Stimulated activated CD8-positive, alpha-beta memory T cell treated with anti-CD3 and anti-CD28 coated beads, Interleukin-12 subunit alpha, Interleukin-12 subunit beta, amount 100 ng/mL, for 24 hours (primary cell): ENCODE results near the gene ADAM19.

Source experiments
- DNase-seq: peaks from one replicate; pipeline ENCODE4 v3.0.0-alpha.2; 2020; ENCODE audit errors: extremely low read depth

Gene ADAM19, protein sequence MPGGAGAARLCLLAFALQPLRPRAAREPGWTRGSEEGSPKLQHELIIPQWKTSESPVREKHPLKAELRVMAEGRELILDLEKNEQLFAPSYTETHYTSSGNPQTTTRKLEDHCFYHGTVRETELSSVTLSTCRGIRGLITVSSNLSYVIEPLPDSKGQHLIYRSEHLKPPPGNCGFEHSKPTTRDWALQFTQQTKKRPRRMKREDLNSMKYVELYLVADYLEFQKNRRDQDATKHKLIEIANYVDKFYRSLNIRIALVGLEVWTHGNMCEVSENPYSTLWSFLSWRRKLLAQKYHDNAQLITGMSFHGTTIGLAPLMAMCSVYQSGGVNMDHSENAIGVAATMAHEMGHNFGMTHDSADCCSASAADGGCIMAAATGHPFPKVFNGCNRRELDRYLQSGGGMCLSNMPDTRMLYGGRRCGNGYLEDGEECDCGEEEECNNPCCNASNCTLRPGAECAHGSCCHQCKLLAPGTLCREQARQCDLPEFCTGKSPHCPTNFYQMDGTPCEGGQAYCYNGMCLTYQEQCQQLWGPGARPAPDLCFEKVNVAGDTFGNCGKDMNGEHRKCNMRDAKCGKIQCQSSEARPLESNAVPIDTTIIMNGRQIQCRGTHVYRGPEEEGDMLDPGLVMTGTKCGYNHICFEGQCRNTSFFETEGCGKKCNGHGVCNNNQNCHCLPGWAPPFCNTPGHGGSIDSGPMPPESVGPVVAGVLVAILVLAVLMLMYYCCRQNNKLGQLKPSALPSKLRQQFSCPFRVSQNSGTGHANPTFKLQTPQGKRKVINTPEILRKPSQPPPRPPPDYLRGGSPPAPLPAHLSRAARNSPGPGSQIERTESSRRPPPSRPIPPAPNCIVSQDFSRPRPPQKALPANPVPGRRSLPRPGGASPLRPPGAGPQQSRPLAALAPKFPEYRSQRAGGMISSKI

DNA sequence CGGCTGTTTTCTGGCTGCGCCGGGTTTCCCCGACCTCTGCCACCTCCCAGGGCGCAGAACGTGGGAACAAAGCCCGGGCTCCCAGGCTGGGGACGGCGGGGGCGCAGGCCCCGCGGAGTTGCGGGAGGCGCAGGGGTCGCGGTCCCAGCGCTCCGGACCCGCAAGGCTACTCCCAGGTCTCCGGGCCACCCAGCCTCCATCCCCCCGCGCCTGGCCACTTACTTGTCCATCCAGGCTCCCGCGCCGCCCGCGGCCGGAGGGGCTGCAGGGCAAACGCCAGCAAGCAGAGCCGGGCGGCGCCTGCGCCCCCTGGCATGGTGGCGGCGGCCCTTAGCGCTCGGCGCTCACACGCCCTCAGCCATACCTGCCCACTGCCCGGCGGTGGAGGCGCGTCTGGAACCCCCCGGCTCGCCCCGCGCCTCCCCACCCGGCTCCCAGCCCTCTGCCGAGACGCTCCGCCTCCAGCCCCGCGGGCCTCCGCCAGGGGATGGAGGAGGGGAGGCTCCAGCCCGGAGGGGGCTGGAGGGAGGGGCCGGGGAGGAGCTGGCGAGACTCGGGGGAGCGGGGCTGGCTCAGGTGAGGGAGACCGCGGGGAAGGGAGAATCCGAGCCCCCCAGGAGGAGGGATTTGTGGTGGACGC, at the start of gene ADAM19:
Gene ADAM19, minus strand, starts transcription at position 395 of the 640 bp plus-strand sequence. Its CDS starts 79 bp downstream, at position 316.
- DNase-seq, result no peak

DNA sequence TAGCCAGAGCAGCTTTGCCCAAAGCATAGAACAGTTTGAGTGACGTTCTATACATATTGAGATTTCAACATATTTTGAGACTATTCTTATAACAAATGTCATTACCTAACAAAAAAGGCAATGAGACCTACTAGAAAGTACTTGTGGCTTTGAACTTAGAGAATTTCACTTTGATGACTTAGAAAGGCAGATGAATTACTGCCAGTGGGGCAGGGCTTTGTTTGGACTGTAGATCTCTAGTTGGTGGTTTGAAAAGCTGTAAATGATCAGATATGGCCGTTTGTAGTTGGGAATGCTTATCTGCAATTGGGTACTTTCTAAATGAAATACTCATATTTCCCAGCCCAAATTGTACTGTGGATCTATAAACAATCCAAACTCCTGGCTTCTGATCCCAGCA, 48.6 kb upstream of the ADAM19 start:
- DNase-seq, result no peak

DNA sequence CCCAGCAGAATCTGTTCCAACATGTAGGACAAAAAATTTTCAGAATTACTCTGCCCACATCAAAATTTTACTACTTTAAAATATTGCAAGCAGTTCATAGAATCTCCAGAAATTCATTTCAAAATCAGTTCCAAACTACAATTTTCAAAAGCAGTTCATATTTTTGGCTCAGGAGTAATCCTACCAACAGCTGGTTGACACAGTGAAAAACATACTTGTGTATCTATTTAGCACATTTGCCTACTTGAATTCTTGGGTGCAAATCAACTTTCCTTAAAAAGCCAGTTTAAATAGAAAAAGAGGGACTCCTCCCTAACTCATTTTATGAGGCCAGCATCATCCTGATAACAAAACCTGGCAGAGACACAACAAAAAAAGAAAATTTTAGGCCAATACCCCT, 45.2 kb upstream of the ADAM19 start:
- DNase-seq, result no peak

DNA sequence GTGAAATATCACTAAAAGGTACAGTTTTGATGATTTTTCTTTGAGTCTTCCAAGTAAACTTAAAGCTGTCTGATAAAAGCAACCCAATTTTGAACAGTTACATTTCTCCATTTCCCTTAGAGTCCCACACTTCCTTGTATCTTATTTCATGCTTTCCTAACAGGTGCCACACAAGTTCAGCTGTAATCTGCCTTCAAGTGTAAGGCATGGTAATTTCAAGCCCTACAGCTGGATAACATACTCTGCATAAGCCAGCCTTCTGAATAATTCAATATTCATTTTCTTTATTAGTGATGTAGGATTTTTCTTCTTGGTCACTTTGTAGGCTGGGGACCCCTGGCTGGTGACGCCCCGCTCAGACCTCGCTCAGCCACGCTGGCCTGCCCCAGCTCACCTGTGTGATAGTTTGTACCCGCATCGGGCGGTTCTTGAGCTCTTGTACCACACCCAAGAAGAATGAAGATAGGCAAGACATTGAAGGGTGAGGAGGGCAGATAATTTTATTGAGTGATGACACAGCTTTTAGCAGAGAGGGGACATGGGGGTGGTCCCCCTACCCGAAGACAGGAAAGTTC, 42.7 kb upstream of the ADAM19 start:
- no peak for DNase-seq

DNA sequence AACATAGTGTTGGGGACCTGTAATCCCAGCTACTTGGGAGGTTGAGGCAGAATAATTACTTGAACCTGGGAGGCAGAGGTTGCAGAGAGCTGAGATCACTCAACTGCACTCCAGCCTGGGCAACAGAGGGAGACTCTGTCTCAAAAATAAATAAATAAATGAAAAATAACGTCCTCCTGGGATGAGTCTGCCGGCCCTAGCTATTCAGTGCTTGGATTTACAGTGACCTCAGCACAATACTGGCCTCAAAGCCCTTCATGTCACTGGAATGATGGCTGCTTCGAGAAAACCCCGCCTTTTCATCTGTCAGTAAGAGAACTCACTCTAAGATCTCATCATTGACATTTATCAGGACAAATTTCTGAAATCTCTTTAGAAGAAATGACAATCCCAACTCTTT, 41.2 kb upstream of the ADAM19 start:
- DNase-seq, result no peak

DNA sequence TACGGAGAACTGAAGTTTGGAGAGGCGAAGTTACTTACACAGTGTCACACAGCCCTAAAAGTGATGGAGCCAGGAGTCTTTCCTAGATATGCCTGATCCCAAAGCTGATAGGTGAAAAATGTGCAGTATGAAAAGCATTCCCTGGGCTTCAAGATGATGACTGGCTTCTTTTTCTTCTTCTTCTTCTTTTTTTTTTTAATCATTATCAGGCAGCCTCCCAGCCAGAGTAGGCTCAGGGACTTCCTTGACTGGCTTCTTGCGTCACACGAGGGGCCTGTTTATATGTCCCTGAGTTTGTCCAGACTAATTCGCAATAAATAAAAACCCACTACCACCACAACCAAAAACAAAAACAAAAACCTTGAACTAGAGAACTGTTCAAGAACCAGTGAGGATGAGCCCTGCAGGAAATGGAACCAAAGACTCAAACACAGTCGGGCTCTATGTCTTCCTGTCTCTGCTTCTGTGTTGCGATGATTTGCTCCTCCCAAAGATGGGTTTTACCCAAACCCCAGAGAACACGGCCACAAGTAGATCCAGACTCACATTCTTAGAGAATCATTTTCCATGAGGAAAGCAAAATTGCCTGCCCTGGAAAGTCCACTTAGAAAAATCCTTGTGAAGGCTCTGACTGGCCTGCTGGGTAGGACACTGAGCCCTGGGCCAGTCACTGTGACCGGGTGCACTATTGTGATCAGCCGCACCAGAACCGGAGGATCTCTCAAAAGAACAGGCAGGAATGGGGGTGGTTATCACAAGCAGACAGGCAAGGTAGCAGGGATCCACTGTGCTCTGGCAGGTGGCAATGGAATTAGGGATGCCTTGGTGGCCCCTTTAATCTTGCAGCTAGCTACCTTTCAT, 38.0 kb upstream of the ADAM19 start:
- no peak for DNase-seq

DNA sequence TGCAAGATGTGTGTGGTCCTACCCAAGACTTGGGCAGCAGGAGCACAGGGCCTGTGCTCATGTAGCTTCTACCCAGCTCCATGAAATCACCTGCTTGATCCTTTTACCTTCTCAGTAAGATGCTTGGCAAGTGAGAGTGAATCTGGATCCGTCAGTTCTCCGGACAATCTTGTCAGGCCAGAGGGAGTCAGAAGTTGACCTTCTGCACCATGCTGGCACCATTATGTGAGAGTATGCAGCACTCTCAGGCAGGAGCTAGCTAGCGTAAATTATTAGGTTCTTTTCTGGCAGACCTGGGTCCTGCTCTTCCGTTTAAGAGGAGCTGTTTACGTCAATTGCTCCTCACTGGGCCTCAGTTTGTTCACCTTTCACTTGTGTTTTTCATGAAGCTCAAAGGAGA, 37.0 kb upstream of the ADAM19 start:
- DNase-seq, result no peak

DNA sequence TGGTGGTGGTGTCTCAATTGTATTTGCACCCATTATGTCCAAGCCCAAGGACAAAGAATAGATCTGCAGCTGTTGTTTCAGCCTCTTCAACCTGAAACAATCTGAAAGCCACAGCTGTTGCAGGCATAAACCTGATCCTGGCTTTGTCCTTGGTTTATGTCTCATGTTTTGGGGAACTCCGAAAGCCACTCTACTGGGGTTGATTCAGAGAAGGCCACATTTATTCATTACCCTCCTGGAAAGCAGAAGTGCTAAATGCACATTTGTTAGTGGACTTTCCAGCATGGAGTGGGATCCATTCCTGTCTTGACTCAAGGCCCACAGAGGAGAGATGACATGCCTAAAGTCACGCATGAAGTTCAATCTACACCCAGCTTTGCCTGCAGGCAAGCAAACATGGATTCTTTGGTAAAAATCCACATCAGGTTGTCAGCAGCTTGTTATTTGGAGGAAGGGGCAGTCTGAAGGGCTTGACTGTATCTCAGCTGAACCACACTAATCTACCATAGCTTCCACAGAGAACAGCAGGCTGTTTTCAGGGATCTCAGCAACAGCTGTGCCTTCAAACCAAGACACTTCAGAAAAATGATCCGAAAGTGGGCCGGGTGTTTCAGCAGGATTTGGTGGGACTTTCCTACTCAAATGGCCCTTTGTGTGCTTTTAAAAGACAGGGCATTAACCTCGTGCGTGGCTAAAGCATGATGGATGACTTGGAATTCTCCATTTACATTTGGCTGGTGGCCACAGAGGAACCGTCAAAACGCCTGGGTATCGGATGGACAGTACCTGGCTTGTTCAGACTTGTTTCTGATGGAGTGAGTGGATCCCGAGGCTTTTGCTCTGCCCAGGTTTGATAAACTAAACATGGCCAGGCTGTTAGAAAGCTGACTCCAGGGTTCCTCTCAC, 36.2 kb upstream of the ADAM19 start:
- DNase-seq, result no peak

DNA sequence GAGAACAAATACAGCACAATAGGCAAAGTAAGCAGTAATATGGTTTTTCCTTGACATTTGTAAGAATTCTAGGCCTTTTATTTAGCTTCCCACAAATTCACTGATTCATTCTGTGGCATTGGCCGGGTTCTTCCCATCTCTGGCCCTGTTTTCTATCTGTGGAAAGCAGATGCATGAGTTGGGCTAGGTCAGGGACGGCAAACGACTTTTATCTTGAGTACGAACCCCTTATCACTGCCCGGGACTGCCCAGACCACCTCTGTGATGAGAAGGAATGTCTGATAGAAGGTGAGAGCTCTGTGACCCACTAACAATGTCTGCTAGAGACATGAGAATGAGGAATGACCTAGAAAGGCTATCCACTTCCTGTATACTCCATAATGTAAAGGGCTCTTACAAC, 35.4 kb upstream of the ADAM19 start:
- no peak for DNase-seq

DNA sequence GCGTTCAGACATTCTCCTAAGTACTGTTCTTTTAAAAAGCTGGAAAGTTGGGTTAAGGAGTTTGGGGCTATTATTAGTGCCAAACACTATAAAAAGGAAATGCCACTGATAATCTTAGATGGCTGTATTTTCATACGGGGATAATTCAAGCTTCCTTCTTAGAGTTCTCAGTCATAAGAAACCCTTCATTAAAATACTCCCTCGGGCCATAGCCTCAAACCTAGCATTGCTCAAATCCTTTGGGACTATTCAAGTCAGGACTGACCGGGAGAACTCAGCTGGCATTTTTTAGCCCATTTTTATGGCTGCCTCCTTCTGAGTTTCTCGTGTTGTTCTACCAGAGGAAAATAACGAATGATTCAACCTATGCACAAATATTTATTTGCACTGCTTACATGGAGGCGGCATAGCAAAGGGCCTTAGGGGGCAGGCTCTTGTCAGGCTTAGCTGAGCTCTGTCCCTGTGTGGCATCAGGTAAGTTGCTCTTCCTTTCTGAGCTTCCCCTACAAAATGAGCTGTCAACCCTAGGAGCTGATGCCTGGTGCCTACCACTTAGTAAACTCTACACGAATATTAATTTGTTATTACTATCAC, 33.5 kb upstream of the ADAM19 start:
- no peak for DNase-seq

DNA sequence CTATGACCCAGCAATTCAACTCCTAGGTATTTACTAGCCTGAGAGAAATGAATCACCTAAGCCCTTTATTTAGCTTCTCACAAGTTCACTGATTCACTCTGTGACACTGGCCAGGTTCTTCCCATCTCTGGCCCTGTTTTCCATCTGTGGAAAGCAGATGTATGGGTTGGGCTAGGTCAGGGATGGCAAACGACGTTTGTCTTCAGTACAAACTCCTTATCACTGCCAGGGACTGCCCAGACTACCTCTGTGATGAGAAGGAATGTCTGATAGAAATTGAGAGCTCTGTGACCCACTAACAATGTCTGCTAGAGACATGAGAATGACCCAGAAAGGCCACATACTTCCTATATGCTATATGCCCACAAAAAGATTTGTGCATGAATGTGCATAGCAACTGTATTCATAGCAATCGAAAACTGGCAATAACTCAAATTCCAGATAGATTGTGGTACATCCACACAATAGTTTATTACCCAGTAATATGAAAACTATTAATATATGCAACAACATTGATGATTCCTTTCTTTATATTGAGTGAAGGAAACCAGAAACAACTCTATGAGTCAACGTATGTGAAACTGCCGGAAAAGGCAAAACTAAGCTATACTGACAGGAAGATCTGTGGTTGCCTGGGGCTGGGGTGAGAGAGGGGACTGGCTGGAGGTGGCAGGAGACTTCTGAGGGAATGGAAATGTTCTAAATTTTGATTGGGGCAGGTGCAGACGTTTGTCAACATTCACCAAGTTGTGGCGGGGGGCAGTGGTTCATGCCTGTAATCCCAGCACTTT, 32.0 kb upstream of the ADAM19 start:
- DNase-seq, result no peak

DNA sequence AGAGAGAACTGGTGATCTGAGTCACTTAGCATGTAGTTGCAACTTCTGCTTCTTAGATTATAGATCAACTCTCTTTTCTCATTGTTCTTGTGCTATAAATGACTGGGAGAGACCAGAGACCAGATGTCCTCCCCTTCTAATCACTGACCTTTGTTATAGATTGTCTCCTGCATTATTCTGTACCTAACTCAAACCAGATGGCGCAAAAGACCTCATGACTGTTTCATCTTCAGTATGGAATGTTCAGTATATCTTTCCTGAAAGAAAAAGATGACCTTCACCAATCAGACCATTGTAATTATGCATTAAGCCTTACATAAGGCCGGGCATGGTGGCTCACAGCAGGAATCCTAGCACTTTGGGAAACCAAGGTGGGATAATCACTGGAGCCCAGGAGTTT, 30.5 kb upstream of the ADAM19 start:
- no peak for DNase-seq

DNA sequence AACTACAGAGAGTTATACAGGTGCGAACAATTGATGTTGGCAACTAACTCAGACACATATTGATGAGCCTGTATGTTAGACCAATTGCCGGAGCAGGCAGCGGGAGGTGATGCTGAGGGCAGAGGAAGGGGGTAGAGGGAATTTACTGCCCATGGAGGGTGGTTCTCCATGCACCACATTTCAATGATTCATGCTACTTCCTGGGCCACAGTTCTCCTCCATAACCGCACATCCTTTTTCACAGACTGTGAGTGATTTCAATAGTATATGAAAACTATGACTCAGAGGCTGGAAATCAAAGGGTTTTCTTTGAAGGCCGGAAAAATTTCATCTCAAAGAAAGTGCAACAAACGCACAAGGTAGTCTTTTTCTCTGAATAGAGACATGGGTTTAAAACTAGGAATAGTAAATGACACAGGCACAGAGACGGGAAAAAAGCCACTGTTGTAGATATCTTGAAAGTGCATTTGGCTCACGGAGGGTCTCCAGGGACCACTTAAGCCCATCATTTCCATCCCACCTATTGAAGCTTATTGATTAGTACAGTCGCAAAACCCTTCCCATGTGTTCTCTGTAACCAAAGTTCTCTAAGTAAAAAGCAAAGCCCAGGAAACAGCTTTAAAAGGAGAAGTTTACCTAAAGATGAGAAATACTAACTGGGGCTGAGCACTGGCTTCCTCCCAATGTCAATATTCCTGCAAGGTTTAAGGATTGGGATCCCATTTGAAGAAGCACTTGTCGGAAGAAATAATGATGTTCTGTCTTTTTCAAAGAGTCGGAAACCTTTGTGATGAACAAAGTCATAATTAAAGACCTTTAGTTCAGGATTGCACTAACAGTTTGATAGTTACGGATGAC, 28.0 kb upstream of the ADAM19 start:
- no peak for DNase-seq

DNA sequence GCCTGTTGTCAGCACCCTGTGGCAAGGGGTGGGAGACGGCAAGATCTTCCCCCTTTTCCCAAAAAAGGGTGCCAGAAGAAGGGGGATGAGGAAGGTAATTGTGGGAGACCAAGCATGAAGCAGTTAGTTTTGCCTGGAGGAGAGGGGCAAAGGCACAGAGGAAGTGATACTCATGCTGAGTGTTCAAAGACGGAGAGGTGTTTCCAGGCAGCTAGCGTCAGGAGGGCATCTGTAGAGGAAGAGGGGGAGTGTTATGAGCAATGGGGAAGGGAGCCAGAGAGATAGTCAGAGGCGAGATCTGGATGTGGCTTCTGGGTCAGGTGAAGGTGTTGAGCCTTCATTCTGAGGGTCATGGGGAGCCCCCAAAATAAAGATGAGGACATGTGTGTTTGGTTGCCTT, 26.9 kb upstream of the ADAM19 start:
- DNase-seq, result no peak

DNA sequence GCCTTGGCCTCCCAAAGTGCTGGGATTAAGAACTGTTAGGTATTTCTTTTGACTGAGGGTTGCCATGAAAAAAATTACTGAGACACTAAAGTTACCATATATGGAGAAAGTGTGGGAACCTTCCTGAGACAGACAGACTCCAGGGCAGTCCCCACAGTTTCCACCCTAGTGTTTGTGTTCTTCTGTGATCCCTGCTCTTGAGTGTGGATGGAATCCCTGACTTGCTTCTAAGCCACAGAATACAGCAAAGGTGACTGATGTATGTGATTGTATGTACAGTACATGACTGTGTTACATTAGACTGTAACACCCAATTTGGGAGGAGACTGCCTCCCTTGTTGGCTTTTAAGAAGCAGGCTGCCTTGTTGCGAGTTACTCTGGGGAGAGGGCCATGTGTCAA, 24.7 kb upstream of the ADAM19 start:
- no peak for DNase-seq

DNA sequence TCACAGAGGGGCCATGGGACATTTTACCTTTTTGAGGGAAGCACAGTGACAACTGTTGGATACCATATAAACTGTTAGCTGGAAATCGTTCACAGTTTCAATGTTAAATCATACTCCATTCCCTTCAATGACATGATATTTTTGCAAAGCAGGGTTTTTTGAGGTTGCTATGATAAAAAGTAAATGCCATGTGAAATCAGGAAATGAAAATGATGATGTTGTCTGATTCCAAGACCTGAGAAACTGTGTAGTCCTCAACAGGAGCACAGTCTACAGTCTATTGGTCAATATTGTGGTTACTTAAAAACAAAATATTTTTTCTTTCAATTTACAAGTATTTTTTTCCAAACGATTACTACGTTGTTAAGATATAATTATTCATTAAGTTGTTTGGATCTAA, 24.0 kb upstream of the ADAM19 start:
- no peak for DNase-seq

DNA sequence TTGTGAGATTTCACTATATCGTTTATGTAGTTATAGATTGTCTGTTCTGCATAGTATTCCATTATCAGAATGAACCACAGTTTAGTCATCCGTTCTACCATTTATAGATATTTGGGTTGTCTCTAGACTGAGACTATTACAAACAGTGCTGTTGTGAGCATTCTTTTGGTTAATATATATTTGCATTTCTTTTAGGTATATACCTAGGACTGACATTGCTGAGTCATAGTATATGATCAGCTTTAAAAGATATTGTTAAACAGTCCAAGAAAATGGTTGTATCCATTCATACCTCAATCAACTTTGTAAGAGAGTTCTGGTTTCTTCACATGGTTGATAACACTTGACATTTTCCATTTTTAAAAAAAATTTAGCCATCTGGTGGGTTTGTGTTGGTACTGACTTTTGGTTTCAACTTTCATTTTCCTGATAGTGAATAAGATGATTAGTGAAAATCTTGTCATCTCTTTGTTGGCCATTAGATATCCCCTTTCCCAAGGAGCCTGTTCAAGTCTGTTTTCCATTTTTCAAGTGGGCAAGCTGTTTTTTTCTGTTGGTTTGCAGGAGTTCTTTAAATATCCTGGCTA, 22.9 kb upstream of the ADAM19 start:
- DNase-seq, result no peak

DNA sequence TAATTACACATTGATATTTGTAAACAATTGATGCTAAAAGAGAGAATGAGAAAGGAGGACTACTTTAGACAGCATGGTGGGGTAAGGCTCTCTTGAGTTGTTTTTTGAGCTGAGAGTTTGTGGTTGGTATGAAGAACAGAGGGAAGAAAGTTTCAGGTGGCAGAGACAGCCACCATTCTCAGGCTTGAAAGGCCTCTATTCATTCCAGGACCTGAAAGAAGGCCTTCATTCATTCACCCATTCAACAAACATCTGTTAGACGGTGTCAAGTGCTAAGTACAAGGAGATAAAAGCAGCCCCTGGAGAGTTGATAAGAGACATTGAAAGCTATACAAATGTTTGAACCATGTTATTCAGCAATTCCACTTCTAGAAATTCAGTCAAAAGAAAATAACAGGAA, 21.7 kb upstream of the ADAM19 start:
- no peak for DNase-seq
